Activated T-cell treated with anti-CD3 and anti-CD28 coated beads for 4 hours (primary cell): ENCODE measurements around the gene TET3.
"Not testable (repeated sequence)": the region's sequence is repeated elsewhere in the genome, so short reads cannot be mapped to it uniquely, and the experiment has no call there.

Source experiments
- DNase-seq: peaks from one replicate; pipeline ENCODE4 v3.0.0-alpha.2; 2020

The TET3 gene

DNA sequence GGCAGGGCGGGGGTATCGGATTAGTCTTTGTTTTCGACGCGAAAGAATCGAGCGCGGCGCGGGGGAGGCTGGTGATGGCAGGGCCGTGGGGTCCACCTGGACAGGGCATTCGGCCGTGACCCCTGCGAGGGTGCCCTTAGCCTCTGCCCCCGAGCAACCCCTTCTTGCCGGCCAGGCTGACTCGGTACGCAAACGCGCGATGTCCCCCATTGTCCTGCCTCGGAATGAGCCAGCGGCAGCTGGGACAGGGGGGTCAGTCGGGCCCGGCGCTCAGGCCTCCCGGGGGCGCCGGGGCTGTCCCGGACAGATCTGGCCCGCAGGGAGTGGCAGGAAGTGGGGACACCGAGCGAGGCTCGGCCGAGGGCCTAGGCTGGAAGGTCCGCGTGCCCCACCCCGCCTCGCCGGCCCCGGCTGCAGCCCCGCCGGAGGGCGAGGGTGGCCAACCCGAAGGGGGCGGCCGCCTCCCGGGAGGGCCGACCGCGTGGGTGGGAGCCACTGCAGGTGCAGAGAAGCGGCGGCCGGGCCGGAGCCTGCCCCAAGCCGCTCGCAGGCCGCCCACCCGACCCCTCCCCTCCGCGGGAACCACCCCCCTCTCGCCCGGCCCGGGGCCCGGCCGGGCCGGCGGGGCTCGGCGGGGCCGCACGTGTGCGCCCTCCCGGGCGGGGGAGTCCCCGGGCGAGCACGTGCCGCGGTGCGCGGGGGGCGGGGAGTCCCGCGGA is at the start of gene TET3:
TET3 (plus strand) TSS at position 708 of the 719 bp plus-strand sequence. CDS start 1,494 bp downstream, outside the sequence.
- DNase-seq: peak; percentile 56

DNA sequence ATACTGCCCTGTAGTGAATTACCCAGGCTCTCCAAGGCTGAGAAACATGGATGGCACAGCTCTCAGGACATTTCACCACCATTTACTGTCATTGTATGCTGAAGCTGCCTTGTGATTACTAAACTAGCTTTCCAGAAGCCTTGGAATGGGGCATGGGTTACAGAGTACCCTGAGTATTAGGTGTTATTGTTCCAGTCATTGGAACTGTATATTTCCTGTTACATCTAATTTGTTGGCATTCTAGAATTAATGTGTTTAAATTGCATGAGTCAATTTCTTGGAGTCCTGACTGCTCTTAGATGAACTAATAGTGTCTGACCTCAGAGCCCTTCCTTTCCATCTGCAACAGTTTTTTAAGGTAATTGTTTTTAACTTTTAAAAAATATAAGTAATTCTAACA is 49.1 kb upstream of the TET3 start:
- no peak for DNase-seq

DNA sequence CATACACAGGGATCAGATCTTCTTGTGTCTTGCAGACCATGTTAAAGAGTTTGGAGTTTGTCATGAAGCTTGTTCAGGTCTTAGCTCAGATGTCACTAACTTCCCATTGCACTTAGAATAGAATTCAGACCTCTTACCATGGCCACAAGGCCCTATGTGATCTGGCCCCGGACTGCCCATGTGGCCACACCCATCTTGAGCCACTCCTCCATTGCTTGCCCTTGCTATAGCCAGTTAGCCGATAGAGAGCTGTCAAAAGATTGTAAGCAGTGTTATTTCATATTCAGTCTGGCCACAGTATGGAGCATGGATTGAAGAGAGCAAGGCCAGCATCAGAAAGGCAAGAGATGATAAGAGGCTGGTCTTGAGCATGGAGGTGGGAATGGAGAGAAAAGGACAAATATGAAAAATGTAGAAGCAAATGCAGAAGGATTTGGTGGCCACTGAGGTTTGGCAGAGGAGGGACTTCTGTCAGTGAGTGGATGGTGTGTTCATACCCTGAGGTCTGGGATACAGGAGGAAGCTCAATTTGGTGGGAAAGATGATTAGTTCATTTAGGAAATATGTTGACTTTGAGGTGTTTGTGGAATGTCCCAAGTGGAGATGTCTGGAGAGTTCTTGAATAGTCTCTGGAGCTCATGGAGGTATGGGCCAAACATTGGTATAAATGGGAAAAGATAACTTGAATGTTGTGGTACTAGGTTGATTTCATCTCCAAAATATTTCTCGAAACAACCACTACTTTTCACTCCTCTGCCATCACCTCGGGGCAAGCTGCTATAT is 47.4 kb upstream of the TET3 start:
- DNase-seq: no peak

DNA sequence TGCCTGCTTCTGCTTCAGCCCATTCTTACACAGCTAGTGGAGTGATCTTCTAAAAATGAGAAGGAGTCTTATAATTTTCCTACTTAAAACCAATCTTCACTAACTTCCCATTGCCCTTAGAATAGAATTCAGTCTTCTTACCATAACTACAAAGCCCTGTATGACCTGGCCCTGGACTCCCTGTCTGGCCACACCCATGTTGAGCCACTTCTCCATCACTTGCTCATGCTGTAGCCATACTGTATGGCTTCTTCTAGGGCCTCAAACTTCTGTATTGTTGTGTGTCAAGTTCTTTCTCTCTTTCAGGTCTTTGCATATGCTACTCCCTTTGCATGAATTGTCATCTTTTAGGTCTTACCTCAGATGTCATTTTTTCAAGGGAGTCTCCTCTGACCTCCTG is 46.8 kb upstream of the TET3 start:
- DNase-seq: no peak

DNA sequence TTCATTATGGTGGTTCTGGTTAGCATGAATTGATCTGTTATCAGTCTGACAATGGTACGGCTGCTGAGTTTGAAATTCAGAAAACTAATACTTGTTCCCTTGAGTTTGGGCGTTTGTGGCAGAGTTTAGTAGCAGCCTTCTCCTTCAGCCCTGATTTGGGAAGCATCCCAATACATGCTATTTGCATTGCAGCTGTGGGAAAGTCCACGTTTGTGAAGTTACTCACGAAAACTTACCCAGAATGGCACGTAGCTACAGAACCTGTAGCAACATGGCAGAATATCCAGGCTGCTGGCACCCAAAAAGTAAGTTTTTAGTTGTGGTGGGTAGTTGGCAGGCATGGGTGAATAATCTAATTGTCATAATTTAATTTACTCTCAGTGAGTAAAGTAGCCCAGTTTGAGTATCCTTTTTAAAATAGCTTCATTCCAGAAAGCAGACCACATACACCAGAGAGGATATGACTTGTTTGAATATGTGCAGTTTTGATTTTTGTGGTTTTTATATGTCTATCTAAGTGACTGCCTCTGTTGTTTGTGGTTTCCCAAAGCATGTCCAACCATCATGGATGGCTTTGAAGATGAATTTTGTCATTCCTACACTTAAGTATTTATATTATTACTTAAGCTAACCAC is 45.9 kb upstream of the TET3 start:
- DNase-seq: no peak

DNA sequence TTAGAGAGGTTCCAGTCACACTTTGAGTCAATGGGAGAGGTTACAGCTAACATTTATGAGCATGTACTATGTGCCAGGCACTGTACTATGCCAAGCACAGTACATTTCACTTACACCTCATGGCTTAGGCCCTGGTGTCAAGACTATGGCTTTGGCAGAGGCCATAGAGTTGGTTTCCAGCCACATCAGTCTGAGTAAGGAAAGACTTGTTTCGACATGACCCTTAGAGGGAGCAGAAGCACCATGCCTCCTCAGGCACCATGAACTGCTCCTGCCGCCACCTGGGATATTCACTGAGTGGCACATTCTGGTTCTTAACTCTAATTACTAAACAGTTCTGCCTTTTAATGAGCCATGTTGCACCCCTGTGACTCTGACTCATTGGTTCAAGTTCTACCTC is 45.3 kb upstream of the TET3 start:
- DNase-seq: no peak

DNA sequence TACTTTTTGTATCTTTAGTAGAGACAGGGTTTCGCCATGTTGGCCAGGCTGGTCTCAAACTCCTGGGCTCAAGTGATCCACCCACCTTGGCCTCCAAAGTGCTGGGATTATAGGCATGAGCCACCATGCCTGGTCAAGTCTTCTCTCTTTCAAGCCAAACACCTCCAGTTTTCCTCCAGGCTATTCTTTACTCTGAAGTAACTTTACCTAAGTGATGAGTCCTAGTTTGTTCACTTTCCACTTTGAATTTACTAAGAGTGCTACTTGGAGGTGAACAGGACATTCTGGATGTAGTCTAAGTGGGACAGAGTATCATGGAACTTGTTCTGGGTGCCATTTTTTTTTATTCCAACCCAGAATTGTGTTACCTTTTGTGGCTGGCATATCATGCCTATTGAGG is 44.6 kb upstream of the TET3 start:
- DNase-seq: not testable (repeated sequence)

DNA sequence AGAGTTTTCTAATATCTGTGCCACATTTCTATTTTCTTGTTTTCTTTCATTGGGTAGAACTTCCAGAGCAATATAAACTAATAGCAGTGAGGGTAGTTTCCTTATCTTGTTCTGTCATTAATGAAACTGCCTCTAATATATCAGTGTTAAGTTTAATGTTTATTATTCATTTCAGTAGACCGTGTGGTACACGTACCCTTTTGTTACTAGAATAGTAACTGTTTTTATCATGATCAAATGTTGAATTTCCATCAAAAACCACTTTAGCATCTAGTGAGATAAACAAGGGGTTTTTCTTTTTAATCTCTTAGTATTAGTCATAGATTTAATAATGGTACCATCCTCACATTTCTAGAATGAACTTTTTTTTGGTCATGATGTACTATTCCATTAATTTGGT is 42.0 kb upstream of the TET3 start:
- no peak for DNase-seq

DNA sequence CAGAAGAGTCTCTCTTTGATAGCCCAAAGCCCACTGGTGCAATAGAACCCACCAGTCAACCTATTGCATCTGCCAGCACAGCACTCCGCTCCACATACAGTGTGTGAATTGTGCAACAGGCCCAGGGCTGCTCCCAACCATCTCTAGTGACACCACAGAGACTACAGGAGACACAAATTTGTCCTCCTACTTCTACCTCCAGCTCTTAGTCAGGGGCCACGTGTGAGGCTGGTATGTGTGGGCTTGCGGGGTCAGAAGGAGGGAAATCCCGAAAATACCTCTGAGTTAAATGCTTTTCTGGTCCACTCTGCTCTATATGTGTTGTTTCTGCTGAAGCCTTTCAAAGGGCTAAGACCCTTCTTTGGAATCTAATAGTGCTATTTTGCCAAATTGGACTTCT is 40.0 kb upstream of the TET3 start:
- DNase-seq: no peak

DNA sequence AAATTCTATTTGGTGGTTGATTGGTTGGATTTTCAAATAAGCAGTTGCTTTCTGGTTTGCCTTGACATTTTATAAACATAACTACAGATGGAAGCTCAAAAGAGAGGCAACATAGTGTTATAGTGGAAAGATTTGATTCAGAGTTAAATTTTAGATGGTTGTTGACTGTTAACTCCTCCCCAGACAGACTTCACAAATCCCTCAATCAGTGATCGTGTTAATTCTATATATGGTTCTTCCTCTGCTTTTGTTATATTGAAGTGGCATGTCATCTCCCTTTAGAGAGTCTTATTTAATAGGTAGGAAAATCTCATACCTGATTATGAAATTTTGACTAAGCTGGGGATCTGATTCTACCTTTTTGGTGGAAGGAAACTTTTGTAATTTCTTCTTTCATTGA is 38.5 kb upstream of the TET3 start:
- DNase-seq: no peak

DNA sequence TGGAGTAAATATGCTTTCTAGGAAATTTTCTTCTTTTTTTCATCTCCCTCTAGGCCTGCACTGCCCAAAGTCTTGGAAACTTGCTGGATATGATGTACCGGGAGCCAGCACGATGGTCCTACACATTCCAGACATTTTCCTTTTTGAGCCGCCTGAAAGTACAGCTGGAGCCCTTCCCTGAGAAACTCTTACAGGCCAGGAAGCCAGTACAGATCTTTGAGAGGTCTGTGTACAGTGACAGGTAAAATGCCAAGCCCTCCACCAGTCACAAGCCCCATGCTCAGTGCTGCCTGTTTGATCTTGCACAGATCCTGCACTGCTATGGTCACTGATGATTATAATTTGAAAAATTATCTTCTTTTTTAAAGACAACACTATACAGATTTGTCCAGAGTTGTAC is 38.0 kb upstream of the TET3 start:
- DNase-seq: no peak

DNA sequence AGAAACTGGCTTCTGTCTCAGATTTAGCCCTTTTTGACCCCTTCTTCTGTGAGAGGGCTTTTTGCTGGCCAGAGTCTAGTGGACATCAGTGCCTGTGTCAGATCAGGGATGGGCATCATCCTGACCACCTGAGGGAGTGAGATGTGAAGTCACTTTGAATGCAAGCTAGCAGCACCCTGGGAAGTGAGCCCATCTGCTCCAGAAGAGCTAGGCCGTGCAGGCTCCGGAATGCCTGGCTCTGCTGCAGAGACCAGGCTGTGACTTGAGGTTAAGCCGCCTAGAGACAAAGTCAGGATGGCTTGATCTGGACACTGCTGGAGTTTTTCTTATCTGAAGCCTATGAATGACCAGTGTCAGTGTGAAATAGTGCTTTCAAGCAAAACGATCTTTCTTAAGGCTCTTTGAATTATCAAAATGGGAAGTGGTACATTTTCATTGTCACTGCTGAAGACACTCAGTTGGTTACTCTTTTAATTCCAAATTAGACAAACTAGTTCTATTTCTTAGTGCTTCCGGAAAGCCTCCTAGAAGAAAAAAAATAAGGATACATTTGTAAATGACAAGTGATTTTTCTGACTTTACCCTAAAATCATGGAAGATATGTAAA is 37.2 kb upstream of the TET3 start:
- DNase-seq: no peak

DNA sequence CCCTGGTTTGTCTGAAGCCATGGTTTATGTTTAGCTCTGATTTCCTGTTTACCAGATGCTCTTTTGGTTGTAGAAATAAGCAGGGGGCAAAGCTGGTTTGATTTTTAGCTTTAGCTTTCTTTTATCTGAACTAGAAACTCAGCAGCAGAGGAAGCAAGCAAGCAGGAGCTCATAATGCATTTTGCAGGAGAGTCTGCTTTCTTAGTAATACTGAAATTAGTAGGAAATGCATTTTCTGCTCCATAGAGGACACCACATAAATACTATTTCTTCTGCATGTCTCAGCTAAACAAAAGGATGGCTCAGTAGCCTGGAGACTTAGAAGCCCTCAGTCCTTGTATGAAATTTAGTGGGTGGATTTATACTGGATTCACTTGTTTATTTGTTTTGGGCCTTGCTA is 34.9 kb upstream of the TET3 start:
- DNase-seq: no peak

DNA sequence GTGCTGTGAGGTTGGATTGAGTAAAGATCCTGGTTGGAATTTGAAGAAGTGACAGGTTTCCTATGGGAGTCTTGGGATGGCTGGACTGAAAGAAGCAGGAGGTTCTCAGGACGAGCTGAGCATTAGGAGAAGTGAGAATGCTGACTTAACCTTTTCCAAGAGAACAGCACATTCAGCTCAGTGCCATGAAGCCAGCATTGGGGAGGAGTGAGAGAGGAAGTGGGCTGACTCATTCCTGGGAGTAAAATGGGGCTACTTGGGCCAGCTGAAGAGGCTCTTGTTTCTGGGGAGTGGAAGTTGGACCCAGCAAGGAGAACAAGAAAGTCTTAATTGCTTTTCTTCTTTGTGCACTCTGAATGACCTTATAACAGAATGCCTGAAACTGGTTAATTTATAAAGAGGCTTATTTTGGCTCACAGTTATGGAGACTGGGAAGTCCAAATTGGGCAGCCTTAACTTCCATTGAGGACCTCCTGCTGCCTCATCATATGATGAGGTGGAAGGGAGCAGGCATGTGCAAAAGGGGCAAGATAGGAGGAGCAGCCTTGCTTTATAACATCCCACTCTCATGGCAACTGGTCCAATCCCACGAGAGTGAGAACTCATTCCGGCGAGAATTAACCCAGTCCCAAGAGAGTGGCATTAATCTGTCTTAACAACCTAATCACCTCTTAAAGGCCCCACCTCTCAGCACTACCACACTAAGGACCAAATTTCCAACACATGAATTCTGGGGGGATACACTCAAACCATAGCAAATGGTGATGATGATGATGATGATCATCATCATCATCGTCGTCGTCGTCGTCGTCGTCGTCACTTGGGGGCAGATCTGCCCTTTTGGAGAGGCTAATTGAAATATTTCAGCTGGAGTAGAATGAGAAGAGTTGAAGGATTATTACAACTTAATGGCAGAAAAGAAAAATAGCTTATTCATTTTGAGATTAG is 31.9 kb upstream of the TET3 start:
- no peak for DNase-seq

DNA sequence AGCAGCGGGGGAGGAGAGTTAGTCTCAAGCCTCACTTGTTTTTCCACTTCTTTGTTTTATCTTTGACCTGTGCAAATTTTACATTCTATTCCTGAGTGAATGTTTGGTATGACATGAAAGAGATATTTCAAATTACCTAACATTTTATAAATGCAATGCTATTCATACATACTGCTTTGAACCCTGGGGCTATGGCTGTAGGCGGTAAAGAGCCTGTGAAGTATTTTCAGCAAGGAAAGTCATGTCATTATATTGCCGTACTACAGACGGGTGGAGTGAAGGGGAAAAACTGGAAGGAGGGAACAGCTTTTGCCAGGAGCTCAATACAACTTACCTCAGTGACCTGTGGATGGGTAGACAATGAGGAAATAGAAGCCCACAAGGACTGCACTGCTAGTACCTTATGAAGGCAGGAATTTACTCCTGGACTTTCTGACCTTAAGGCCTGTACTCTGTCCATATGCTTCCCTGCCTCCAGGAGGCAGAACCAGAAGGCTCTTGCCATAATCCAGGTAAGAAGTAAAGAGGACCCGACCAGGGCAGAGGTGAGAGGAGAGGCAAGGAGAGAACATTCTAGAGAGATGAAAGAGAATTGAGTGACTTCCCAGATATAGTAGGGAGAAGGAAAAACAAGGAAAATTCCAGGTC is 28.4 kb upstream of the TET3 start:
- no peak for DNase-seq

DNA sequence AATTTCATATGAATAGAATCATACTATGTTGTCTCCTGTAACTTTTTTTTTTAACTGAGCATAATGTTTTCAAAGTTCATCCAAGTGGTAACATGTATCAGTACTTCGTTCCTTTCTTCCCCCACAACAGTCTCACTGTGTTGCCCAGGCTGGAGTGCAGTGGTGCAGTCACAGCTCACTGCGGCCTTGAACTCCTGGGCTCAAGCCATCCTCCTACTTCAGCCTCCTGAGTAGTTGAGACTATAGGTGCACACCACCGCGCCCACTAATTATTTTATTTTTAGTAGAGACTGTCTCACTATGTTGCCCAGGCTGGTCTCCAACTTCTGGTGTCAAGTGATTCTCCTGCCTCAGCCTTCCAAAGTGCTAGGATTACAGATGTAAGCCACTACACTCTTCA is 23.4 kb upstream of the TET3 start:
- DNase-seq: no peak

DNA sequence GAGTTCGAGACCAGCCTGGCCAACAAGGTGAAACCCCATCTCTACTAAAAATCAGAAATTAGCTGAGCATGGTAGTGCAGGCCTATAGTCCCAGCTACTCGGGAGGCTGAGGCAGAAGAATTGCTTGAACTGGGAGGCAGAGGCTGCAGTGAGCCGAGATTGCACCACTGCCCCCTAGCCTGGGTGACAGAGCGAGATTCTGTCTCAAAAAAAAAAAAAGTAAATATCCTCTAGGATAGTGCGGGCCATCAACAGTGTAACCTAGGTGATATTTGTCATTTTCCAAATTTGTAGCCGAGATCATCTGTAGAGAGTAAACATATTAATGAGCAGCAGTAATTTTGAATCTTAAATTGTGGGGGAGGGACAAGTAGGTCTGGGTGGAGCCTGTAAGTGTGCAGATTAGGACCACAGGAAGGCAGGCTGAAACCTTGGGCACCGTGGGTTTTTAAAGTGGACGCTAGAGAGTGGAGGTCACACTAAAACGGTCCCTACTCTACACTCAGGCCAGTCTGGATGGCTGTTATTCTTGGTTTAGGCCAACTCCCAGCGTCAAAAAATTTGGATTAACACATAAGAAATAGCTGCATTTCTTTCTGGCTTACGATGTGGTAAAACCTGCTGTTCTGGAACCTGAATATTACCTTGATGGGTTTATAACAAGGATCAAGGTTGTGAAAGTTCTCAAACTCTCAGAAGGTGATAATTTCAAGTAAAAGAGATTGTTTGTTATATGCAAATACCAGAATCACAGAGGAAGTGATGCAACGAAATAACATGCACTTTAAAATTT is 22.7 kb upstream of the TET3 start:
- DNase-seq: no peak

DNA sequence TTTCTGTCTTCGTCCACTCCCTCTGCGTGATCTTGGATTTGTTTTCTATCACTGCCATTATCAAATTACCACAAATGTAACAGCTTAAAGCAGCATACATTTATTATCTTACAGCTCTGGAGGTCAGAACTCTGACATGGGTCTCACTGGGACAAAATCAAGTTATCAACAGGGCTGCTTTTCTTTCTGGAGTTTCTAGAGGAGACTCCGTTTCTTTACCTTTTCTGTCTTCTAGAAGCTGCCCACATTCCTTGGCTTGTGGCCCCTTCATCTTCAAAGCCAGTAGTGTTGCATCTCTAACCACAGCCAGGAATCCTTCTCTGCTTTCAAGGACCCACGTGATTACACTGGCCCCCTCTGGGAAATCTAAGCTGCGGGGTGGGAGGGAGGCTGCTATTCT is 21.9 kb upstream of the TET3 start:
- no peak for DNase-seq

DNA sequence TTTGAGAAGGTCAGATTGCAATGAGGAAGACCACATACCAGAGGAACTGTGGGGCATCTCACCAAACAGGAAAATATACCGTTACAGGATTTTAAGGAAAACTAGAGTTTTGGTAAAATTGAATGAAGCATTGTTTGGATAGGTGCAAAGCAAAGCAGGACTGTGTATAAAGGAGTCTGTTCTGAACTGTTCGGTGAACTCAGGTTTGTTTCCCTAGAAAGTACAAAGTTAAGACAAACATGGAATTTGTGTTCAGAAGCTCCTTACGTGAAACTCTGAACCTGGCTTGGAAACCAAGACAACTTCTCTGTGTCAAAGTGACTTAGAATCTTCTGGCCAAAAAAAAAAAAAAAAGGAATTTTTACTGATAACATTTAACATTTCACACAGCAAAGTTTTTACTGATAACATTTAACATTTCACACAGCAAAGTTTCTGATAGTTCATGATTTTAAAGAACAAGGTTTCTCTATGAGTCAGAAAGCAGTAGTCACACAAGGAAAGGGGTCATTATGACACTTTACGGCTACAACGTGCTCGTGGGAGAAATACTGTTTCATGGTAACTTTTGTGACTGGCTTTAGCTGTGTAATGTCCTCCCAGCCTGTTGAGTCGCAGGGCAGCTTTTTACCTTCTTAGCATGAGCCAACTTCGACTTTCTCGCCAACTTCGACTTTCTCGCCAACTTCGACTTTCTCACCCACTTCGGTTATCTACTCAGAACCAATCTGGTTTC is 21.2 kb upstream of the TET3 start:
- no peak for DNase-seq

DNA sequence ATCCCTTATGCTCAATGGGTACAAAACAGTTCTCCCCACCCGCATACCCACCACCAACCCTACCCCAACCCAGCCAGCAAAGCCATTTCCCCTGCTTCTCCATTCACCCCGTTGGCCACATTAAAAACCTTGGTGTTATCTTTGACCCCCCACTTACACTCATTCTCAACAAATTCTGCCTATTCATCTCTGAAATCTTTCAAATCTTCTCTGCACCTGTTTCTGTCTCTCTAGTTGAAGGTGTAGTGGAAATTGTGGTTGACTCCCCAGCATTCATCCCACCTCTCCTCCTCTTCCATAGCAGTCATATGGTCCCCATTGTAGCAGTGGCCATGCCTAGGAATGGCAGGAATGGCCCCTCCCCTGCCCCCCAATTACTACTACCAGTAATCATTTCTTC is 20.5 kb upstream of the TET3 start:
- DNase-seq: no peak
